ENCODE measurements around the gene PSTPIP2.
"Not testable (repeated sequence)": the region's sequence is repeated elsewhere in the genome, so short reads cannot be mapped to it uniquely, and the experiment has no call there.

PSTPIP2 gene

DNA sequence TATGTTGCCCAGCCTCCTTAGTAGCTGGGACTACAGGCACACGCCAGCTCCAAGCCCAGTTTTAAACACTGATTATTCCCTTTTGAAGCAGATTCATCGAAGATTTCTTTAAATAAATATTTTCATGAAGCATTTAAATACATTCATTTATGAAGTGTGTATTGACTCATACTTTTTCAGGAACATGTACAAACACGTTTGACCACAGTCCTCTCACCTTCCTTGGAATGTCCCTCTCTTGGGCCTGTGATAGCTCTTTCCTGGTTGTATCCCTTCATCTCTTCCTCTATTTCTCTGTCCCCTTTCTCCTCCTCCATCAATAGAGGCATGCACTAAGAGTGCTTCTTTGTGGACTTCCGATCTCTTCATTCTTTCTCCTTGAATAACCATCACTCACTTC, 2.5 kb downstream of the PSTPIP2 start:
- no peak for DNase-seq

DNA sequence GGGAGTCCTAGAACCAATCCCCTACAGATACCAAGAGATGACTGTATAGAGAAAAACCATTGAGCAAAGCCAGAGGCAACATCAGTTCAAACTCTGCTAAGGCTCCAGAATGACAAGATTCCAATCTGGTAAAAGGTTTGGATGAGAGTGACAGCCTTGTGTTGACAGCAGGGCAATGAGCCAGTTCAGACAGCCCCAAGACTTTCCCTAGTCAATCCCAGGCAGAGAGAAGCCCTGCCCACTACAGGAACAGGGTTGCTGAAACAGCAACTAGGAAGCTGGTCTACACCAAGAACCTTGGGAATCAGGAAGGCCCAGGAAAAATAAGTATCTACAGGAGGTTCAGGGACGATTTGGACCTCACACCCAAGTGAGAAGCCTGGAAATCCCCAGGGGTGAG, 3.3 kb downstream of the PSTPIP2 start:
- no peak for DNase-seq

DNA sequence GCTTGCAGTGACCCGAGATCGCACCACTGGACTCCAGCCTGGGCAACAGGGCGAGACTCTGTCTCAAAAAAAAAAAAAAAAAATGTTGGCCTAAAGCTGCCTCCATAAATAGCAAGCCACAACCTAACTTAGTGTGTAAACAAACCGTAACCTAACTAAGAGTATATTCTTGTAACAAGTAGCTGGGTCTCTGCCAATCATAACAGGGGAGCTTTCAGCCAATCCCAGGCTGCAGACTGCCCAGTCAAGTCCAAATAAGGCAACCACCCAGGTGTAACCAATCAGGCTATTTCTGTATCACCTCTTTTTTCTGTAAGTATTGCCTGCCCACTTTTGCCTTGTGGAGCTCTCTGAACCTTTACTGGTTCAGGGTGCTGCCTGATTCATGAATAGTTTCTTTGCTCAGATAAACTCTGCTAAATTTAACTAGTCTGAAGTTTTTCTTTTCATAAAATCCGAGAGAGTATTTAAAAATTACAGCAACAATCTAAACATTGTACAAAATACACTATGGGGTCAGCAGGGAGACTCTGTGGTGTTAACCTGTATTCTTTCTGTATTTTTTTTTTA, 4.5 kb downstream of the PSTPIP2 start:
- no peak for DNase-seq

DNA sequence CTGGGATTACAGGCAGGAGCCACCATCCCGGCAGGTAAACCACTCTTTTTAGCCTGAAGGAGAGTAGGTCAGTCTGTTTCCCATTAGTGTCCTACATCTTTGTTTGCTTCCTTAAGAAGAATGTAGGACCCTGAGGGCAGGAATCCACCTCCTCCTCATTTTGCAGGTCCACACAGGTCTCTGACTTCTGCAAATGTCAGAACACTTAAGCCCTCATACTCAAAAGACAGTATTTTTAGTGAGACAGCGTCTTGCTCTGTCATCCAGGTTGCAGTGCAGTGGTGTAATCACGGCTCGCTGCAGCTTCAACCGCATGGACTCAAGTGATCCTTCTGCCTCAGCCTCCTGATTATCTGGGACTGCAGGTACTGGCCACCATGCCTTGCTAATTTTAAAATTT, 9.3 kb downstream of the PSTPIP2 start:
- DNase-seq, result no peak

DNA sequence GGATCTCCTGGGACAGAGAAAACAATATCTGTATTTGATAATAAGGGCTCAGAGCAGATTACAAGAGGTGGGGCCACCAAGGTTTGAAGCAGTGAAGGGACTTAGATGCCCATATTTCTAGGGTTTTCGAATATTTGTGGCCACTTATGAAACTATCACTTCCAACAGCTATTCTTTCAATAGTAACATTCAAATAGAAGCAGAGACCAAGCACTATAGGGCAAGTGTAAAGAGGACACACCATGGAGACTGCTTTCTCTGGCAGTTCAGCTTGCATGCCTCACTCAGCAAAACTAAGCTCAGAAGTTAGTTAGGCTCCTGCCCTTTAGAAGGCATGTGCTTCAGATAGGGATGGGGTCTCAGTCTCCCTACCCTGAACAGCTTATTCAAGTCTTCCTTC, 10.3 kb downstream of the PSTPIP2 start:
- no peak for DNase-seq

DNA sequence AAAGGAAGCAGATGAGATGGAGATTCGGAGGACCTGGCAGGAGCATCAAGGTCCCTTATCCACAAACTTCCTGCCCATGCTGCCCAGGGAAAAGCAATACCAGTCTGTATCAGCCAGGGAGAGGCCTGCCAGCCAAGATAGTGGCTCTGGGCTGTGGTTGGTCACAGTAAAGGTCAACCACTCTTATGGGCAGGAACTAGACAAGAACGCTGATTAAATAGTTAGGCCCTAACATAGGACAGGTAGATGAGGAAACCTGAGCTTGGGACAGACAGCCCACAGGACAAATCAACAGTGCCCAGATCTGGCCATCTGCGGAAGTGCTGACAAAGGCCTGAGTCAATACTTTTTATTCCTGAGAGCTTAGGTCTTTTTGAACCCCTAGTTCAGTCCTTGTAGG, 10.7 kb downstream of the PSTPIP2 start:
- no peak for DNase-seq

DNA sequence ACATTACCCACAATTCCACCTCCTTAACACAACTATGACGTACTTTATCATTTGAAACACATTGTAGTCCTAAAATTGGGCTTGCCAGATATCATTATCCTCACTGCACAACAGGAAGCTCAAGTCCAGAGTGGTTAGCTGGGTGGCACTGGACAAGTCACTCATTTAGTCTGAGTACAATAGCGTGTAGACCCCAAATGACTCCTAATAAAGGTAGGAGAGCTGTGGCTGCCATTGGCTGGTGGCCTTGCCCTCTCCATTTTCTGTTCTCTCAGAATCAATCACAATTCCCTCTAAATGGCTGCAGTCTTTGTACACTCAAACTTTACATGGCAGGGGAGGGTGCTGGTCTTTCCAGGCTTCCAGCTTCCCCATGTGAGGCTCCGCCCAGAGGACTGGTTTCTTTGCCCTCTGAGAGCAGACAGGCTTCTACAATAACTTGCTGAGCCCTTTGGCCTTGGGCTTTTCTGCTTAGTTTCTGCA, 11.7 kb downstream of the PSTPIP2 start:
- DNase-seq, result no peak

DNA sequence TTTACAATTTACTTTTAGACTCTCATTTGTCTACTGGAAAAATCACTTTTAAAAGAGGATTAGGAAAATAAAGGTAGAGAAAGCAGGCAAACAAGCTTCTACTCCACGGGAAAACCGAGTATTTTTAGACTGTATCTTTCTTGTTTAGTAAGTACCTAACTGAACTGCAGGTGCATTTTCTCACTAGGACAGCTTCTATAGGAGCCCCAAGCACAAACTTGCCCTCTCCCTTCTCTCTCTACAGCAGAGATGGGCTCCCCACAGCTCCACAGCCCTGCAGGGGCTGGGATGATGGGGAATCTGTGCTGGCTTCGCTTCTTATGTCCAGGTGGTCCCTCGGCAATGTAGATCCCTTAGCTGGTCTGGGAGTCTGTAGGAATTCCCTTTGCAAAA, 16.2 kb downstream of the PSTPIP2 start:
- no peak for DNase-seq

DNA sequence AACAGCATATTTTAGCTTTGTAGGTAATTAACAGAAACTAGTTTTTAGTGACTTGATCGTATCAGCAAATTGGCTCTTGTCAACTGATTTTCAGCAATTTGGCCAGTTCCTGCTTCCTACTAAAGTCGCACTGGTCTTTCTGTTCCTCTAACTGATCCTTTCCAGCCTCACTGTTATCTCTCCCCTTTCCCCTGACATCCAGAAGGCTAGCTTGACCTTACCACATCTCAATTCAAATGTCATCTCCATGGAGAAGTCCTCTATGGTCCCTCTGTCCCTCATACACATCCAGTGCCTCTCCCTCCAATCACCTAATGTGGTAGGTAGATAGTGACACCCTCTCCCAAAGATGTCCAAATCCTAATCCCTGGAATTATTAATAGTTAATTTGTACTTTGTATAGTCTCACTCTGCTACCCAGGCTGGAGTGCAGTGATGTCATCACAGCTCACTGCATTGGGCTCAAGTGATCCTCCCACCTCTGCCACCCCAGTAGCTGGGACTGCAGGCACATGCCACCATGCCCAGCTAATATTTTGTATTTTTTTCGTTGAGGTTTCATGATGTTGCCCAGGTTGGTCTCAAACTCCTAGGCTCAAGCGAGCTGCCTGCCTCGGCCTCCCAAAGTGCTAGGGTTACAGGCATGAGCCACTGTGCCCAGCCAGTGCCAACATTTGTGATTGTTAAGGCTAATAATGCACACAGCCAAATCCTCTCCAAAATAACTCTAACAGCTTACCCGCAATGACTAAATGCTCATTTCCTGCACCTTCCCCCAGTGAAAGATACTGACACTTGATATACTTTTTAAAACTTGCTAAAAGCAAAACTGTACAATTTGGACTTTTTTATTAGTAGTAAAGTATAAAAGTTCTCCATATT, 16.9 kb downstream of the PSTPIP2 start:
- DNase-seq, result no peak

DNA sequence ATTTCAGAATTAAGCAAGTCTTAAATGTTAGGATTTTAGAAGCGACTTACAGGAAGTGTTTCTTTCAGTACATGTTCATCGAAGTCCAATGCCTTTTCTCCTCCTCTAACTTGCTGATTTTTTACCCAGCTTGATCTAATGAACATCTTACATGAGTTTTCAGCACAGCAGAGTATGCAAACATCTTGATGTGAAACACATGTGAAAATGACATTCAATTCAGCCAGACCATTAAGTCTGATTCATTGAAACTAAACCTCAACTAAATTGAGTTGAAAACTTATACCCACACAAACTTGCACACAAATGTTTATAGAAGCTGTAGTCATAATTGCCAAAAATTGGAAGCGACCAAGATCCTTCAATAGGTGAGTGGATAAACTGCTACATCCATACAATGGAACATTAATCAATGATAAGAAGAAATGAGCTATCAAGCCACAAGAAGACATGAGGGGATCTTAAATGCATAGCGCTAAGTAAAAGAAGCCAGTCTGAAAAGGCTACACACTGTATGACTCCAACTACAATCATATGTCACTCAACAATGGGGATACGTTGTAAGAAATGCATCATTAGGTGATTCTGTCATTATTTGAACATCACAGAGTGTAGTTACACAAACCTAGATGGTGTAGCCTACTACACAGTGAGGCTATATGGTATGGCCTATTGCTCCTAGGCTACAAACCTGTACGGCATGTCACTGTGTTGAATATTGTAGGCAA, 18.5 kb downstream of the PSTPIP2 start:
- no peak for DNase-seq

DNA sequence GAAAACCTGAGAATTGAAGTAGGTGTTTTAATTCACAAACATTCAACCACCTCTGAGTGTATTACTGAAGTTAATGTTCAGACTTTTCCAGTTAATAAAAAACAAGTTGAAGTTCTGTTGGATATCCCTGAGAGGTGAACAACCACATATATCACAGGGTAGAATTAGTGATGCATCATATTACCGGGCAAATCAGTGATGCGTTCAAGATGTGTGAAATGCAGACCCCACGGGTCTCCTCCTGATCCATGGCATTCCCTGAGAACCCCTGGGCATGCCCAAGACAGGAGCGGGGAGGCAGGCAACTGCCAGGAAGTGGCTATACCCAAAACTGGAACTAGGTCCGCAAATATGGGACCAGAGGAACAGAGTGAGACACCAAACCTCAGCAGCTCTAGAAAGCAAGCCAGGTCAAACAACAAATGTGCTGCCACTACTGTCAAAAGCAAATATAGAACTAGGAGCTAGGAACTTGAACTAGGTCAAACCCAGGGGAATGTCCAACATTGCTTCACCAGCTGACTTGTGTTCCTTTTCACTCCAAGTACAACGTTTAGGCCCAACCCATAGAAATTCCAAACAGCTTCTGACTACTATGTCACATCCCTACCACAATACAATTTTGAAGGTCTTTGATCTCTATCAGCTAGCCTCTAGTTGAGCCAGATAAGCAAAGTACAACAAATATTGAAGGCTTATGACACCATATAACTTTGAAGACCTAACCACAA, 20.2 kb downstream of the PSTPIP2 start:
- DNase-seq, result no peak

DNA sequence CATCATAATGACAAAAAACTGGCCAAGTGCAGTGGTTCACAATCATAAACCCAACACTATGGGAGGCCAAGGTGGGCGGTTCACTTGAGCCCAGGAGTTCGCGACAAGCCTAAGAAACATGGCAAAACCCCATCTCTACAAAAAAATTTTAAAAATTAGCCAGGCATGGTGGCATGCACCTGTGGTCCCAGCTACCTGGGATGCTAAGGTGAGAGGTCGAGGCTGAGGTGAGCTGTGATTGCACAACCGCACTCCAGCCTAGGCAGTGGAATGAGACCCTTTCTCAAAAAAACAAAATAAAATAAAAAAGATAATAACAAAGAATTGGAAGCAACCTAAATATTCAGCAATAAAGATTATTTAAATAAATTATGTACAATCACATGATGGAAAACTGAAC, 21.8 kb downstream of the PSTPIP2 start:
- no peak for DNase-seq

DNA sequence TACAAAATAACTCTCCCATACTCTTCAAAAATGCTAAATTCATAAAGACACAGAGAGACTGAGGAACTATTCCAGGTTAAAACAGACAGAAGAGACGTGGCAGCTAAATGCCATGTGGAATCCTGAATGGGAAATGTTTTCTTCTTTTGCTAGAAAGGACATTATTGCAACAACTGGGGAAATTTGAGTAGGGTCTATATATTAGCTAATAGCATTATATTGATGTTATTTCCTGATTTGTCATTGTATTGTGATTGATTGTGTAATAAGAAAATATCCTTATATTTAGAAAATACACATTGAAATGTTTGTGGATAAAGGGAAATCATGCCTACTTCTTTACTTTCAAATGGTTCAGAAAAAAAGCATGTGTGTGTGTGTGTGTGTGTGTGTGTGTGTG, 23.4 kb downstream of the PSTPIP2 start:
- no peak for DNase-seq

DNA sequence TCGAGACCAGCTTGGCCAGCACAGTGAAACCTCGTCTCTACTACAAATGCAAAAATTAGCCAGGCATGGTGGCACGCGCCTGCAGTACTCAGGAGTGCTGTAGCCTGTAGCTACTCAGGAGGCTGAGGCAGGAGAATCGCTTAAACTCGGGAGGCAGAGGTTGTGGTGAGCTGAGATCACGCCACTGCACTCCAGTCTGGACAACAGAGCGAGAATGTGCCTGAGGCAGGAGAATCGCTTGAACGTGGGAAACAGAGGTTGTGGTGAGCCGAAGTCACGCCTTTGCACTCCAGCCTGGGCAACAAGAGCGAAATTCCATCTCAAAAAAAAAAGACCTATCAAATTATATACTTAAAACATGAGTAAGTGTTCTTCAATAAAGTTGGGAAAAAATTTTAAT, 24.7 kb downstream of the PSTPIP2 start:
- DNase-seq, result not testable (repeated sequence)

DNA sequence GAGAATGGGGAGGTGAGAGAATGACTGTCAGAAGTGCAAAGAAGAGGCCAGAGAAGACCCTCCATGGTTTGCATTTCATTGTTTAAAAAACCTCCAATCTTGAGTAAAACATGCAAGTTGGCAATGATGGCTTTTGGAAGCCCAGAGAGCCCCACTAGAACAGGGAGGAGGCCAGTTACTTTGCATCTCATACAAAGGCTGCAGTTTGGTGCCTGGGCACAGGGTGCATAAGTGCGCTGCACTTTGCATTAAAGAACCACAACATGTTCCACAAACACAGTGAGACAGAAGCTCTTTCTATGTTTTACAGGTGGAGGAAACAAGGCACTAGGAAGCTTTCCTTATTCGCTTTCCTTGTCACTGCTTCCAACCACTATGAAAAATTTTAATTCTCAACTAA, 25.4 kb downstream of the PSTPIP2 start:
- DNase-seq, result no peak

DNA sequence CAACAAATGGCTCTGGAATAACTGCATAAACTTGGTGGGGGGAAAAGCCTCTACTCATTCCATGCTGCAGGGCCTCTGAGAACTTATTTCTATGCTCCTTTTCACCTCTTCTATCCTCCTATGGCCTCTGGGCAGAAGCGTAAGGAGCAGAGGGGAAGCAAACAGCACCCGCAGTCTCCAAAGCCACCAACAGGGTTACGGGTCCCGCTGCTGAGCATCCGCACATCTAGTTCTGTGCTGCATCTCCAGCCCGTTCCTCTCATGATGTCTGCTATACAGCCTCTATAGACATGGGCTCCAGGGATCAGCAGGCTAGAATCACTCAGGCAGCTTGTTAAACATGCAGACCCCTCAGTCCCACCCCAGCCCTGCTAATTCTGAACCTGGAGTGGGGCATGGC, 25.9 kb downstream of the PSTPIP2 start:
- DNase-seq, result no peak

DNA sequence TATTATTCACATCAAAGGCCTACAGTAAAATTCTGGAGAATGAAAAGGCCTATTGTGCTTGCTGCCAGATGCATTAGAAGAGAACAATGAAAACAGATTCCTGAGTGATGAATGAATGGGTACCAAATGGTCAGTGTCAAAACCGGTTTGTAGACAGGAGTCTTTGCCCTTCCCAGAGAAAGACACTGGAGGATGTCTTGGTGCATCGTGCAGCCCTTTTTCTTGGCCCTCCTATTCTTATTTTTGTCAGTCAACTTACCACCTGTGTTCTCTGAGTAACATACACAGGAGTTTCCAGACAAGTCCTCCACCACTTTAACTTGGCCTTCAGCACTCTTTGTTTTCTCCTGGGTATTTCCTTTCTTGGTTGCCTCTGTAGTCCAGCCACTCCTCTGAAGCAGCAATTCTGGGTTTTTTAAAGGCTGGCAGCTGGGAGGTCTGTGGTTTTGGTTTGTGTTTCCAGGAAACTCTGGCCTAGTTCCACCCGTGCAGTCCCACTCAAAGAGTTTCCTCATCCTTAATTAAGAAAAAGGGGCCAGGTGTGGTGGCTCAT, 29.4 kb downstream of the PSTPIP2 start:
- no peak for DNase-seq

DNA sequence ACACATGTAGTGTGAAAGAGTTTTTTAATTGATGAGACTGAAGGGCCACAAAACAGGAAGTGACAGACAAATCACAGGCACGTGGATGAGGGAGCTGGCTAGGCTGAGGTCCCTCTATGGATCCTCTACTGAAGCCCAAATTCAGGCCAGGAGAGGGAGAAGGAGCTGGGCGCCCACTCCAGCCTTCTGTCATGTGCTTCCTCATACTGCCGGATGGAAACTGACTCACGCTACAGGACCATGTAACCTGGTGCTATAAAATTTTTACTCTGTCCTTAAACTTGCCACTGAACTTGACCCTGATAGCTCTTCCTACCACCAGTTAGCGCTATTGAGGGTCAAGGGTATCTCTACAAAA, 31.3 kb downstream of the PSTPIP2 start:
- DNase-seq, result no peak

DNA sequence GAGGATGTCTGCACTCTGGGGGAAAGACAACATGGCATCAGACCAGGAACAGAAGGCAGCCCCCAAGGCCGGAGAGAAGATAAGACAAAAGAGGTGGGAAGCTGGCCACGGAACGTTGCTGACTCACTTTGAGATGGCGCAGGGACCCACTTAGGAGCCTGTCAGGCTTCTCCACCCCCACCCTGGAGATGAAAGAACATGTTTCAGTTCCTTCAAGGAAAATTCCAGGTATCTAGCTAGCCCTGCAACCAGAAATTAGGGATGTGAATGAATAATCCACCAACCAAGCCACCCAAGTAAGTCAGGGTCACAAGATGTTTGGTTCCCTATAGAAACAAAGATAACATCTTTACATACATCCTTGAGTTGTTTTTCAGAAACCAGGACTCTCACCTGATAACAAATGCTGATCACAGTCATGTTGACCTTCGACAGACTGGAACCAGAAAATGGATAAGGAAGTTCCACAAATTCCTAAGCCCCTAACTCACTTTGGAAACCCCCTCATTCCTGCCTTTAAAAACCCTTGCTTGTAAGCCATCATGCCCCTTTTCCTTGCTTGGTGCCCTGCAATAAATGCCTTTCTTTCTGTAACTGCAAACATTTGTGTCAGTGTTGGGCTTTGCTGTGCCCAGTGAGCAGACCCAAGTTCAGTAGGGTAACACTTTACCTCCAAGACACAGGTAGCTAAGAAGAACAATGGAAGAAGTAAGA, 31.9 kb downstream of the PSTPIP2 start:
- no peak for DNase-seq

DNA sequence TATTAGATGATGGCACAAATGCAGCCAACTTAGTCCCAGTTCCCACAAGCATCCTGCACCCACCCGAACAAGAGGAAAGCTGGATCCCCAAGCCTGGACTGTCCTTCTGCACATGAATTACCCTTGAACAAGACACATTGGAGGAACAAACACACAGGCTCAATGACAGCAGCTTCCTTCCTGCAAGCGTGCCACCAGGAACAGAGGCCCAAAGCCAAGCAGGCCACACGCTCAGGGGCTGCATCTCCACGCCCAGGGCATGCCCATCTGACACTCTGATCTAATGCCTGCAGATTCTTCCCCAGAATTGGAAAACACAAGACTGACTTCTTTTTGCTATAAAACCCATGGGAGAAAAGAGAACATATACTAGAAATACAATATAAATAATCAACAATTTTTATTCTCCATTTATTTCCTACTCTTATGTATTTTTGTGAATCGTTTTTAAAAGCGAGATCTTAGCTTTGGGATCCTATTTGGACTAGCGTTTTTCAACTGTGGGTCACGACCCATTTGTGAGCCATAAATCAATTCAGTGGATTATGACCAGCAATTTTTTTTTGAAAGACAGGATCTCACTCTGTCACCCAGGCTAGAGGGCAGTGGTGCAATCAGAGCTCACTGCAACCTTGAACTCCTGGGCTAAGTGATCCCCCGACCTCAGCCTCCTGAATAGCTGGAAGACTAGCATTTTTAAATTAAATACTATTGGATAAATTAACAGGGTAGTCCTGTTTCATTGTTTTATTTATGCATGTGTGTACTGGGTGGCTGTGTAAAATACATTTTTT, 34.4 kb downstream of the PSTPIP2 start:
- DNase-seq, result no peak
